H1 (cell line): ENCODE results near the gene ICAM2. TPM values are rescaled to one million over a fixed set of nuclear protein-coding genes. Genes with fewer than 3 reads are reported as not detected.

ENCODE experiments used
- CTCF ChIA-PET: fragments of 300-600 bp; sonication (Branson Sonifier 250); formaldehyde crosslinking; loops from one replicate; lab custom pipeline; 2021; ENCODE audit not compliant: partially characterized antibody; lab: Charles Lee
- POLR2A ChIA-PET: fragments of 300-600 bp; sonication (Branson Sonifier 250); formaldehyde crosslinking; loops from one replicate; lab custom pipeline; 2021; ENCODE audit warnings: inconsistent platforms; ENCODE audit not compliant: partially characterized antibody; lab: Charles Lee
- DNase-seq, 2 experiments: peaks; one replicate each; pipeline versions ENCODE4 v3.0.0 to v3.0.0-alpha.2; 2010 to 2022; ENCODE audit warnings: low spot score in 2 of 2, low read depth in 1 of 2, mixed read lengths in 1 of 2
- FAIRE-seq: peaks from 2 replicates; lab custom pipeline; 2011; peaks lifted over from hg19 to GRCh38; lab: Jason Lieb, UNC
- H2AFZ ChIP-seq: 2 replicates; pipeline ENCODE4 v1.8.1; 2012; ENCODE audit warnings: low read length, inconsistent platforms
- H2AK5ac ChIP-seq: 2 replicates; pipeline ENCODE4 v1.6.1; 2013; ENCODE audit warnings: low read depth, low read length
- H2BK120ac ChIP-seq: replicated peaks from 2 replicates; pipeline ENCODE3; 2013; ENCODE audit warnings: low read depth, low read length, inconsistent platforms
- H2BK12ac ChIP-seq: 2 replicates; pipeline ENCODE4 v1.6.1; 2013; ENCODE audit warnings: low read depth, low read length
- H2BK15ac ChIP-seq: 2 replicates; pipeline ENCODE4 v1.6.1; 2013; ENCODE audit warnings: low read length
- H2BK20ac ChIP-seq: 2 replicates; pipeline ENCODE4 v1.6.1; 2013; ENCODE audit warnings: low read length
- H2BK5ac ChIP-seq: 2 replicates; pipeline ENCODE4 v1.6.1; 2013; ENCODE audit warnings: low read depth, low read length
- H3K14ac ChIP-seq: 2 replicates; pipeline ENCODE4 v1.6.1; 2013; ENCODE audit warnings: inconsistent platforms; ENCODE audit not compliant: insufficient read length
- H3K18ac ChIP-seq: 2 replicates; pipeline ENCODE4 v1.6.1; 2013; ENCODE audit warnings: low read length; ENCODE audit errors: extremely low read depth
- H3K23ac ChIP-seq: 2 replicates; pipeline ENCODE4 v1.6.1; 2013; ENCODE audit warnings: inconsistent platforms; ENCODE audit not compliant: insufficient read length
- H3K23me2 ChIP-seq: 2 replicates; pipeline ENCODE4 v1.6.1; 2013; ENCODE audit warnings: low read depth, low read length
- H3K27ac ChIP-seq: 2 replicates; pipeline ENCODE4 v1.6.1; 2011; ENCODE audit warnings: low read depth, low read length, inconsistent platforms
- H3K27me3 ChIP-seq, 4 experiments: replicated peaks in 1 of 4; 1 replicate in 1 of 4; 2 replicates in 3 of 4; pipeline versions ENCODE4 v1.6.1 to v1.8.1; 2011 to 2013; ENCODE audit warnings: low read length in 3 of 4, mild to moderate bottlenecking in 3 of 4, inconsistent platforms in 2 of 4, mixed read lengths in 2 of 4, moderate library complexity in 1 of 4; ENCODE audit not compliant: control insufficient read depth in 3 of 4, insufficient read depth in 3 of 4; ENCODE audit errors: extremely low read depth in 1 of 4
- H3K36me3 ChIP-seq, 4 experiments: 2 replicates each; pipeline versions ENCODE4 v1.6.1 to v1.8.1; 2011 to 2013; ENCODE audit warnings: mild to moderate bottlenecking in 4 of 4, low read length in 3 of 4, moderate library complexity in 2 of 4, control low read depth in 1 of 4, inconsistent platforms in 1 of 4; ENCODE audit not compliant: insufficient read depth in 4 of 4, control insufficient read depth in 2 of 4
- H3K4ac ChIP-seq: replicated peaks from 2 replicates; pipeline ENCODE3; 2013; ENCODE audit warnings: low read length, low read depth, mixed read lengths, inconsistent platforms; ENCODE audit not compliant: insufficient read length
- H3K4me1 ChIP-seq, 4 experiments: replicated peaks in 1 of 4; 1 replicate in 1 of 4; 2 replicates in 3 of 4; pipeline versions ENCODE4 v1.6.1 to v1.8.1; 2011 to 2013; ENCODE audit warnings: low read length in 3 of 4, inconsistent platforms in 2 of 4, mixed read lengths in 1 of 4; ENCODE audit not compliant: insufficient read depth in 4 of 4, control insufficient read depth in 3 of 4
- H3K4me2 ChIP-seq, 2 experiments: 2 replicates each; pipeline versions ENCODE4 v1.6.1 to v1.8.1; 2011 to 2013; ENCODE audit warnings: low read depth in 2 of 2, low read length in 2 of 2, control low read depth in 1 of 2, inconsistent platforms in 1 of 2, mild to moderate bottlenecking in 1 of 2; ENCODE audit not compliant: insufficient read depth in 1 of 2
- H3K4me3 ChIP-seq, 4 experiments: fragments of 200-600, 300-600 bp in 1 of 4; sonication (generic), shearing (Covaris generic), sonication (Bioruptor Twin) in 1 of 4; 2 replicates each; pipeline versions ENCODE4 v1.5.1 to v1.8.1; 2011 to 2016; ENCODE audit warnings: low read length in 4 of 4, low read depth in 3 of 4, control low read depth in 2 of 4, inconsistent platforms in 2 of 4, mild to moderate bottlenecking in 2 of 4, mixed read lengths in 1 of 4, moderate library complexity in 1 of 4; ENCODE audit not compliant: insufficient read depth in 2 of 4; ENCODE audit errors: extremely low read depth in 1 of 4
- H3K56ac ChIP-seq: replicated peaks from 2 replicates; pipeline ENCODE3; 2013; ENCODE audit warnings: low read depth, mild to moderate bottlenecking, mixed read lengths, low read length, inconsistent platforms; ENCODE audit not compliant: insufficient read length
- H3K79me1 ChIP-seq: 2 replicates; pipeline ENCODE4 v1.6.1; 2013; ENCODE audit warnings: low read depth, low read length, control low read depth
- H3K79me2 ChIP-seq, 2 experiments: 2 replicates each; pipeline versions ENCODE4 v1.6.1 to v1.8.1; 2012 to 2013; ENCODE audit warnings: low read length in 2 of 2, mild to moderate bottlenecking in 2 of 2, inconsistent platforms in 1 of 2; ENCODE audit not compliant: insufficient read depth in 2 of 2, control insufficient read depth in 1 of 2
- H3K9ac ChIP-seq, 4 experiments: replicated peaks in 1 of 4; 1 replicate in 1 of 4; 2 replicates in 3 of 4; pipeline versions ENCODE4 v1.6.1 to v1.8.1; 2011 to 2013; ENCODE audit warnings: low read depth in 3 of 4, low read length in 3 of 4, control low read depth in 2 of 4, mild to moderate bottlenecking in 2 of 4, moderate library complexity in 2 of 4, inconsistent platforms in 1 of 4; ENCODE audit errors: extremely low read depth in 1 of 4
- H3K9me3 ChIP-seq, 2 experiments: 2 replicates each; pipeline versions ENCODE4 v1.6.1 to v1.8.1; 2012 to 2013; ENCODE audit warnings: mild to moderate bottlenecking in 2 of 2, moderate library complexity in 2 of 2, control low read depth in 1 of 2, inconsistent platforms in 1 of 2, low read depth in 1 of 2, low read length in 1 of 2, mixed read lengths in 1 of 2; ENCODE audit not compliant: insufficient read depth in 2 of 2
- H4K20me1 ChIP-seq, 2 experiments: replicated peaks in 1 of 2; 2 replicates each; pipeline versions ENCODE3 to v1.8.1; 2011 to 2013; ENCODE audit warnings: inconsistent platforms in 2 of 2, low read length in 2 of 2, mild to moderate bottlenecking in 1 of 2; ENCODE audit not compliant: insufficient read depth in 2 of 2, control insufficient read depth in 1 of 2
- H4K5ac ChIP-seq: 2 replicates; pipeline ENCODE4 v1.6.1; 2013; ENCODE audit warnings: low read length, low read depth, mixed read lengths, inconsistent platforms; ENCODE audit not compliant: insufficient read length
- H4K8ac ChIP-seq: 2 replicates; pipeline ENCODE4 v1.8.0; 2013; ENCODE audit warnings: mild to moderate bottlenecking, moderate library complexity, low read length, inconsistent platforms; ENCODE audit not compliant: insufficient read depth; ENCODE audit errors: extremely low read depth
- H4K91ac ChIP-seq: replicated peaks from 2 replicates; pipeline ENCODE3; 2013; ENCODE audit warnings: low read length, mixed read lengths, inconsistent platforms; ENCODE audit not compliant: insufficient read length
- NANOG ChIP-seq: IDR thresholded peaks from 2 replicates; pipeline ENCODE4 v1.6.1; 2011; ENCODE audit warnings: low read length, low read depth, mild to moderate bottlenecking, inconsistent platforms; ENCODE audit not compliant: insufficient read depth, poor library complexity, severe bottlenecking
- TAF7 ChIP-seq: optimal IDR thresholded peaks from 2 replicates; pipeline ENCODE3; 2011; ENCODE audit warnings: low read depth, mild to moderate bottlenecking, inconsistent platforms, low read length, moderate library complexity, borderline replicate concordance
- WGBS, 2 experiments: shearing (Covaris generic) in 1 of 2; methylation state at CpG; one replicate each; pipeline versions ENCODE4 v1.1.6 to v1.1.7; 2013 to 2015; ENCODE audit warnings: low lambda C conversion rate in 2 of 2, mixed read lengths in 2 of 2, inconsistent platforms in 1 of 2, low coverage in 1 of 2, missing lambda C conversion rate in 1 of 2; ENCODE audit not compliant: insufficient replicate concordance in 2 of 2, insufficient coverage in 1 of 2, insufficient read length in 1 of 2; ENCODE audit errors: extremely low coverage in 1 of 2, missing lambda C conversion rate in 1 of 2; 5-methylcytosine and 5-hydroxymethylcytosine counted together
- polyA plus RNA-seq, 7 experiments: library from polyadenylated mRNA; depleted of rRNA in 3 of 7; stranded (reverse) in 5 of 7; unstranded in 2 of 7; fragments of >200 nt in 5 of 7; fragments of 200-250 nt in 2 of 7; gene quantifications; 1 replicate in 5 of 7; 2 replicates in 1 of 7; 4 replicates in 1 of 7; pipeline versions ENCODE4 v1.2.1 to v1.2.3, GENCODE V29; 2011 to 2013; ENCODE audit warnings: missing spikeins in 2 of 7, mixed read lengths in 2 of 7
- total RNA-seq: library from RNA; stranded (reverse); fragmentation: NEBNext Ultra II Directional; extraction: Animal tissue kit (Norgen Biotek cat#: 25700); gene quantifications from 2 replicates; pipeline ENCODE4 v1.2.1, GENCODE V29; 2021

The ICAM2 gene
- total and polyA plus RNA-seq, 2 of the 8 experiments (the other 6 are each of a cell fraction or from before 2014, with no cell fraction given) = 0.45 to 0.63 TPM

GRCh38 chr17:63986821-63987220 lies 33.6 kb downstream of the ICAM2 start:
- no peak for FAIRE-seq
- H3K14ac ChIP-seq = no peak overlapping the region
- no peaks in the 10 kb centered on the region; a peak in 1 of 7 replicates for H3K27me3 ChIP-seq
- H3K9me3 ChIP-seq = 0 out of 4 replicates have a peak, but pooled peaks cover 3 to 4% of the 10 kb centered on the region in 2 experiments
- no peaks in the 10 kb centered on the region for H3K79me2 ChIP-seq
- no peak overlapping the region for H3K56ac ChIP-seq
- no peaks in the 10 kb centered on the region for H4K20me1 ChIP-seq
- H3K4ac ChIP-seq = no peak overlapping the region
- no peak overlapping the region for H3K9ac ChIP-seq
- 83% methylated on average over 3 of the region's 3 CpGs; no CpG with 5 or more reads in 1 of the 2 experiments for WGBS, 2 experiments
- no peak overlapping the region for H3K4me3 ChIP-seq
- no peaks in the 10 kb centered on the region for H3K36me3 ChIP-seq
- H4K91ac ChIP-seq = peak overlapping the region; percentile 80
- H3K4me1 ChIP-seq = peaks cover 0 to 18% (median 11%) of the 10 kb centered on the region in 4 experiments; a peak in 6 of 7 replicates
- ChIA-PET CTCF (interaction anchor here (1.3 to 18.4 kb wide), 12 partner anchors 9 to 146 kb away, joined by 5 to 219 read pairs (median 17); partner anchors contain the start of genes CSHL1, GH1 and PRR29), POLR2A (interaction anchor here (1.8 kb wide), 1 partner anchor 10 kb away, joined by 4 read pairs; no protein-coding TSS in a partner anchor)
- no peak overlapping the region for H3K27ac ChIP-seq
- TF ChIP-seq NANOG (no peak), TAF7 (no peak)
- no peaks in the 10 kb centered on the region; the same call in 1 of the 2 replicates for H3K23me2 ChIP-seq
- 0 out of 2 replicates have a peak overlapping the region, but pooled peaks have one; percentile 20 for H2BK15ac ChIP-seq
- no peak overlapping the region for H4K8ac ChIP-seq
- no peak overlapping the region for H3K18ac ChIP-seq
- no peak overlapping the region for H2BK120ac ChIP-seq
- H3K79me1 ChIP-seq = no peaks in the 10 kb centered on the region
- DNase-seq = no peak
- H2AFZ ChIP-seq = no peak overlapping the region
- H3K23ac ChIP-seq = no peak overlapping the region
- H2BK20ac ChIP-seq = no peak overlapping the region
- H3K4me2 ChIP-seq = no peak overlapping the region
- no peak overlapping the region for H2AK5ac ChIP-seq
- H2BK12ac ChIP-seq = 0 out of 2 replicates have a peak overlapping the region, but pooled peaks have one; percentile 0
- H2BK5ac ChIP-seq = no peak overlapping the region
- no peak overlapping the region for H4K5ac ChIP-seq
